HG03039 (cell line): ENCODE data around the gene DICER1.

Experiments used
- ATAC-seq: cut with Tn5 transposase; IDR thresholded peaks from one replicate; pipeline ENCODE4 v1.9.1; 2021; ENCODE audit warnings: mild to moderate bottlenecking, moderate library complexity; ENCODE audit not compliant: unreplicated experiment

DICER1 gene

GRCh38 chr14:95125915-95126314, 31.4 kb downstream of the DICER1 start:
- ATAC-seq = no peak

- no peak for ATAC-seq
These were observed 32.1 kb downstream of the DICER1 start for GRCh38 chr14:95125221-95125620.

GRCh38 chr14:95123891-95124579, 33.3 kb downstream of the DICER1 start:
- ATAC-seq = no peak

DNA sequence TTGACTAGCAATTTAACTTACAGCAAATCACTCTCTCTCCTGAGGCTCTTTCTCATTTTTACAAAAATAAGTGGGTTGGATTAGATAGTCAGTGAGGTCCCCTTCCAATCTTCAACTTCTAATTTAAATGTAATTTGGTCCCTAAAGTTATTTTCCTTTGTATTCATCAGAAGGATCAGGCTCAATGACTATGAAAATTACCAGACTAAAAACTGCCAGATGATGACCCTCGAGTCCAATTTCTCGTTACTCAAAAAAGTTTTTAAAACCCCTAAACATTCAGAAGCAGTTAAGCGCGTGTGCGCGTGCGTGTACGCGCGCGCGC, 34.7 kb downstream of the DICER1 start:
- no peak for ATAC-seq

GRCh38 chr14:95121911-95122620, 35.3 kb downstream of the DICER1 start:
- ATAC-seq = no peak

DNA sequence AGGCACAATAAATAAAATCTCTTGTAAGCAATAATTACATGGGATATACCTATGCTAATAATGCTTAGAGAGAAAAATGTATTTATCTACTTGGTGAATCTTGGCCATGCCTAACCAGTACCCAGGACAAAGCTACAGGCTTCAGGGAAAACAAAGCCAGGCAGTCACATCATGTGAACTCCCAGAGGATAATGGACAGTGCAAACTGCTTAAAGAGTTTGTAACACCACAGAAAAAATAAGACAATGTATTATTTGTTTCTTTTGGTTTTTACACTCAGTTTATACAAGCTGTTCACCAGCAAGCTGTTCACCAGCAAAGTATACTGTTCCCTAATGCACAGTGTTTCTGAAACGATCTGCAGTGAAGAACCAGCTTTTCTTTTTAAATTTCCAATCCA, 38.0 kb downstream of the DICER1 start:
- no peak for ATAC-seq

GRCh38 chr14:95117937-95118721, 39.2 kb downstream of the DICER1 start:
- no peak for ATAC-seq

GRCh38 chr14:95113476-95113875, 43.9 kb downstream of the DICER1 start:
- ATAC-seq = no peak

- no peak for ATAC-seq
These were observed 45.7 kb downstream of the DICER1 start for GRCh38 chr14:95111507-95112164.

DNA sequence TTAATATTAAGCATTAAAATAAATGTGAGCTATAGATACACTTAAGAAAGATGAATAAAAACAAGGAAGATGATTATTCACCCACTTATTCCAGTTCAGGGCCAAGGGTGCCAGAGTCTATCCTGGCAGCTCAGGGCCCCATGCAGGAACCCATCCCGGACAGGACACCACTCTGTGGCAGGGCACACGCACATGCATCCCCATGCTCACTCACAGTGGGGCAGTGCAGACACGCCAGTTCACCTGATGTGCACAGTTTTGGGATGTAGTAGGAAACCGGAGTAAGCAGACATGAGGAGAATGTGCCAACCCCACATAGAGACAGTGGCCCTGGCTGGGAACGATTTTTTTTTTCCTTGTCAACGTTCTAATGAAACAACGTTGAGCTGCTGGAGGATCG, 47.2 kb downstream of the DICER1 start:
- ATAC-seq = no peak

DNA sequence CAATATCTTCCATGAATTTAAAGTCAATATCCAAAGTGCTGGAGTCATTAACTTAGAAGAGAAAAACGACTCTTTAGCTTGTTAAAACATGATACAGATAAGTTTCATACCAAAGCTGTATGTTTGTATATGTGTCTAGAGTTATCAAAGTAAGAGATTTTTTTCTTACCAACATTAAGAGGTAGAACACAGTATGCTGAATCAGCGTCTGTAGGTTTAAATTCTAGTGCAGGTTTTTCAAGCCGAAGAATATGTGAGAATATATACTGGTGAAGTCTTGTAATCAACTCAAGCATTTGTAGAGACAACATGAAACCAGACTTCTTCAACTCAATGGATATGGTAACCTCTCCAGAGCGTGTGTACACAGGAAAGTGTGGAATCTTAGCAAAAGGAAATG, 49.6 kb downstream of the DICER1 start:
- ATAC-seq = no peak

- no peak for ATAC-seq
These were observed 50.4 kb downstream of the DICER1 start for GRCh38 chr14:95106971-95107370.

- no peak for ATAC-seq
These were observed 52.4 kb downstream of the DICER1 start for GRCh38 chr14:95104911-95105310.

- ATAC-seq = no peak
These were observed 54.7 kb downstream of the DICER1 start for GRCh38 chr14:95102680-95103044.

DNA sequence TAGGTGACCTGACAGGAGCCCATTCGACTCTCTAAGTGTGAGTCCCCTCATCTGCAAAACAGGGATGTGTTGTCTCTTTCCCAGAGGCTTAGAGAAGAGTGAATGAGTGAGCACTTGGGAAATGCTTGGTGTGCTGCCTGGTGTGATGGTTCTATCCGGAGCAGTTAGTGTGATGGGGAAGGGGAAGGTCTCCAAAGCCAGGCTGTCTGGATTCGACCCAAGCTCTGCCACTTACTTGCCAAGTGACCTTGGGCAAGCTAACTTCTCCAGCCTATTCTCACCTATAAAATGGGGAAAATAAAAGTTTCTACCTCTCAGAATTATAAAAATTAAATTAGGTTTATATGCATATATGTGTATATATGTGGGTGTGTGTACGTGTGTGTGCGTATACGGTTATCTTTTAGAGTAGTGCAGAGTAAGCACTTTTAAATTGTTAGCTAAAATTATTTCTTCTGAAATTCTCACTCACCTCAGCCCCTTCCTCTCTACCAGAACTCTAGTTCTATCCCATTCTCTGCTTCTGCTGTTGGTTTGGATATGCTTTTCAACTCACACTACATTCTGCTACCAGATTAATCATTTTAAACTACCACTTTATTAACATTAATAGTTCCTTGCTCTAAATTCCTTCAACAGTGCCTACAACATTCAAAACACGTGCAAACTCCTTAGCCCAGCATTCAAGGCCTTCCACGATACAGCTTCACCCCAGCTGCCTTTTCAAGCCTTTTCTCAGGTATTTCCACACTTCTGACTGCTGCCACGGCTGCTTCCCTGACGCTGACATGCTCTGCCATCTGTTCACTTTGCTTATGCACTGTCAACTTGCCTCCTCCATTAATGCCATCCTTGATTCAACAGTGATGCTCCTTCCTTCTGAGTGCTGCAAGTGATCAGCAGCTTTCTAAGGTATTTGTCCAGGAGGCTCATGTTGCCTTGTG, 55.3 kb downstream of the DICER1 start:
- ATAC-seq = no peak

DNA sequence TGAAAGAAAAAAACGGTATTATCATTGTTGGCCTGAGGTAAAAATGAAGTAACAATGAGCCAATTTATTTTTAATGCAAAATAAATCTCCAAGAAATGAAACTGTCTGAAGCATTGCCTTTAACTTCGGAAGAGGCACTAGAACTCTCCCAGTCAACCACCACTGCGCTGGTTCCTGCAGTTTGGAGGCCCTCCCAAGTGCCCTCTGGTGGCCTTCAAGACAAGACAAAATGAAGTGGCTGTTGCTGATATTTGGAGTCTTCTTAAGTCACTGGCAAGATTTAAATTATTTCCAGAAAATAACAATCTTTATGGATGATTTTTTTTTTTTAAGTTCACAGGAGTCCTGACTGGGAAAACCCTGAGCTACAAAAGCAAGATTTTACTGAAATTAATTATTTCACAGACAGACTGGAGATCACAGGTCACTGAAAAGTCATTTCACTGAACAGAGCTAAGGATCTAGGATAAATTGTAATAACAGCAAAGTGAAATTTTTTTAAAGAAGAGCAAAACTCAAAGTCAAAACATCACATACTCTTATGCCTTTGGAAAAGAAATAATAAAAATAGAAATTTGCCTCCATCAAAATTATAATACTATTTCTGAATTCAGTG, 58.2 kb downstream of the DICER1 start:
- no peak for ATAC-seq

GRCh38 chr14:95097385-95097784, 59.9 kb downstream of the DICER1 start:
- no peak for ATAC-seq

GRCh38 chr14:95096476-95096875, 60.9 kb downstream of the DICER1 start:
- ATAC-seq = no peak

GRCh38 chr14:95095996-95096395, 61.3 kb downstream of the DICER1 start:
- no peak for ATAC-seq

GRCh38 chr14:95092723-95093122, 64.6 kb downstream of the DICER1 start:
- ATAC-seq = no peak
